ENCODE measurements around the gene ABHD14A.

Gene ABHD14A

GRCh38 chr3:51995346-51996163, 20.7 kb downstream of the ABHD14A start, which contains the start of gene RPL29:
TSS of gene RPL29 (minus strand) at chr3:51995895. CDS start at chr3:51995461, 434 bp downstream.
- TF ChIP-seq CTCF (IDR thresholded peaks at IDR 0.05; ENCODE audit: borderline replicate concordance, insufficient read depth, low read depth, low read length) = no peak
- peak within 1 kb of the TSS; percentile 99 for H3K4me3 ChIP-seq (ENCODE audit: low read depth, low read length)

GRCh38 chr3:51997172-51997571, 22.3 kb downstream of the ABHD14A start:
- no peak for TF ChIP-seq CTCF (IDR thresholded peaks at IDR 0.05; ENCODE audit: borderline replicate concordance, insufficient read depth, low read depth, low read length)
- H3K4me3 ChIP-seq (ENCODE audit: low read depth, low read length) = no peak overlapping the region

GRCh38 chr3:51997935-51998596, 23.2 kb downstream of the ABHD14A start:
- no peak for TF ChIP-seq CTCF (IDR thresholded peaks at IDR 0.05; ENCODE audit: borderline replicate concordance, insufficient read depth, low read depth, low read length)
- no peak overlapping the region for H3K4me3 ChIP-seq (ENCODE audit: low read depth, low read length)

- no peak overlapping the region for H3K4me3 ChIP-seq (ENCODE audit: low read depth, low read length)
- no peak for TF ChIP-seq CTCF (IDR thresholded peaks at IDR 0.05; ENCODE audit: borderline replicate concordance, insufficient read depth, low read depth, low read length)
Observed at GRCh38 chr3:51998774-51999173, 23.9 kb downstream of the ABHD14A start.

GRCh38 chr3:51999846-52000245, 25.0 kb downstream of the ABHD14A start:
- TF ChIP-seq CTCF (IDR thresholded peaks at IDR 0.05; ENCODE audit: borderline replicate concordance, insufficient read depth, low read depth, low read length) = no peak
- no peak overlapping the region for H3K4me3 ChIP-seq (ENCODE audit: low read depth, low read length)

GRCh38 chr3:52001443-52001974, 26.6 kb downstream of the ABHD14A start:
- H3K4me3 ChIP-seq (ENCODE audit: low read depth, low read length) = no peak overlapping the region
- peak; percentile 98 for TF ChIP-seq CTCF (IDR thresholded peaks at IDR 0.05; ENCODE audit: borderline replicate concordance, insufficient read depth, low read depth, low read length)

Data from GM12875 (cell line).